ENCODE measurements around the gene RIPOR2. TPM values are rescaled to one million over a fixed set of nuclear protein-coding genes. Genes with fewer than 3 reads are reported as not detected.

RIPOR2 gene
- total and polyA plus RNA-seq, 10 of the 15 experiments (the other 5 are each of a cell fraction or from before 2014, with no cell fraction given) = 22.2 to 48.2 (median 34.7) TPM

DNA sequence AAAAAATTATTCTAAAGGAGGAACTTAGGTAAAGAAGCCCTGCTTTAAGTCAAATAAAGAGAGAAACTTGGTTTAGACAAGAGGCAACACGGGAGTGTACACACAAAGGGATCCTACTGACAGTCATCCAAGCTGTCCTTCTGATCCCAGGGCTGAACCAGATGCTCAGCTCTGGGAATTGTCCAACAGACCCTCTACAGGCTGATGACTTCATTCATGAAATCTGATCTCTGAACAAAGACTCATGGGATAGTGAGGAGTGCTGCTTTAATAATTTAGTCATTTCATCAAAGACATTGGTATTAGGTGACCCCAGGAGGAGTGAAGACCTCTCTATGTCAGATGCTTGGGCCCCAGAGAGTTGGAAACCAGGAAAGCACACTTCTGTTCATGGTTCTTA lies 71.4 kb downstream of the RIPOR2 start:
- BruUV-seq (replicated peaks) = no TSS peak

DNA sequence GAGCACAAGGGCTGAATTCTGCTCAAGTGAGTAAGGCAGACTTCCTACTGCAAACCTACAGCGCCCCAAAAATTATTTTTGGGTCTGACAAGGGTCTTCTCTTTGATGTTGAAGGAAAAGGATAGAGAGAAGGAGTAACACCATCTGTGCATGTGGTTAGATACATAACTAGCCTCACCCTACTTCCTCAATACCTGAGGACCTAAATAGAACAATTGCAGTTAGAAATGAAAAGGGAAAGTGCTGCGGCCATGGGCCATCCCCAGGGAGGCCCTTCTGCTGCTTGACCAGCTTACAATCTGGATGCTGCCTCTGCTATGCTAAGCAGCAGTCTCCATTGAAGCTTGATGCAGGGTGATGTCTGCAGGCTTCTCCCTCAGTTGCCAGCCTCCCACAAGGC lies 73.8 kb downstream of the RIPOR2 start:
- in situ Hi-C loops (cut with MboI) = no loop called here
- H3K4me3 ChIP-seq = peak overlapping the region; percentile 24; the same call in 1 of the 2 replicates
- ChIA-PET SMC1A (ENCODE audit: uncharacterized antibody, unreplicated experiment) (interaction anchor here (0.6 to 3.9 kb wide), 11 partner anchors 20 to 184 kb away, joined by 3 to 21 read pairs (median 4); no protein-coding TSS in a partner anchor), CTCF (interaction anchor here (0.8 to 5.6 kb wide), 4 partner anchors 71 to 156 kb away, joined by 3 to 36 read pairs (median 6); no protein-coding TSS in a partner anchor), RAD21 (ENCODE audit: unreplicated experiment) (interaction anchor here (0.6 to 1.7 kb wide), 9 partner anchors 56 to 209 kb away, joined by 3 to 10 read pairs (median 5); partner anchors contain the start of gene RIPOR2), POLR2A (interaction anchor here (0.8 to 1.3 kb wide), 3 partner anchors 17 to 165 kb away, joined by 3 to 6 read pairs (median 3); no protein-coding TSS in a partner anchor)
- no peaks in the 10 kb centered on the region for H4K20me1 ChIP-seq (ENCODE audit: control insufficient read depth, insufficient read depth)
- H3K4me2 ChIP-seq (ENCODE audit: control insufficient read depth, insufficient read depth) = peak overlapping the region; percentile 60
- no peaks in the 10 kb centered on the region for H3K27me3 ChIP-seq (replicated peaks in 1 of 2; ENCODE audit: control insufficient read depth in 2 of 2, insufficient read depth in 2 of 2, low read length in 1 of 2)
- H2AFZ ChIP-seq (ENCODE audit: control insufficient read depth, low read depth, low read length) = no peak overlapping the region
- no peaks in the 10 kb centered on the region for H3K9me3 ChIP-seq (replicated peaks; ENCODE audit: control insufficient read depth, insufficient read depth, low read length)
- H3K27ac ChIP-seq (ENCODE audit: control insufficient read depth, insufficient read depth) = peak overlapping the region; percentile 2; the same call in 1 of the 2 replicates
- ATAC-seq (peak; percentile 93), FAIRE-seq (no peak), DNase-seq (ENCODE audit: low read depth, low spot score) (peak; percentile 65)
- peaks cover 32% of the 10 kb centered on the region for H3K4me1 ChIP-seq (ENCODE audit: control insufficient read depth, insufficient read depth, low read length)
- no TSS peak for BruUV-seq (replicated peaks)
- no peaks in the 10 kb centered on the region for H3K79me2 ChIP-seq (ENCODE audit: control insufficient read depth, insufficient read depth, low read length)
- intact Hi-C loops (cut with micrococcal nuclease; ENCODE audit: unreplicated experiment) = no loop called here
- H3K9ac ChIP-seq (ENCODE audit: control insufficient read depth, insufficient read depth, low read length) = no peak overlapping the region
- WGBS (ENCODE audit: insufficient coverage, insufficient replicate concordance, low lambda C conversion rate, missing lambda C conversion rate) = 0% methylated on average over 2 of the region's 2 CpGs
- H3K36me3 ChIP-seq (ENCODE audit: control insufficient read depth in 2 of 2, insufficient read depth in 2 of 2, low read length in 1 of 2) = peaks cover 4 to 23% of the 10 kb centered on the region in 2 experiments
- TF ChIP-seq SIN3A (IDR thresholded peaks at IDR 0.05; ENCODE audit: low read depth, low read length) (no peak), PAX5 (IDR thresholded peaks at IDR 0.05; ENCODE audit: borderline replicate concordance, low read depth, low read length) (0 out of 2 replicates have a peak, but pooled peaks have one; percentile 24), MTA3 (IDR thresholded peaks at IDR 0.05; ENCODE audit: borderline replicate concordance, low read length) (peak; percentile 54; the same call in 1 of the 2 replicates), SUZ12 (IDR thresholded peaks at IDR 0.05; ENCODE audit: unreplicated experiment) (no peak), CREB1 (IDR thresholded peaks at IDR 0.05; ENCODE audit: low read depth) (peak; percentile 40; the same call in 1 of the 2 replicates), YY1 (IDR thresholded peaks at IDR 0.05; ENCODE audit: low read depth, low read length) (no peak), ZSCAN29 (IDR thresholded peaks at IDR 0.05) (no peak), SPI1 (IDR thresholded peaks at IDR 0.05; ENCODE audit: borderline replicate concordance, insufficient read depth, low read depth, low read length) (peak; percentile 61), ZNF622 (IDR thresholded peaks at IDR 0.05) (no peak)
- TF ChIP-seq, protein P1, sequence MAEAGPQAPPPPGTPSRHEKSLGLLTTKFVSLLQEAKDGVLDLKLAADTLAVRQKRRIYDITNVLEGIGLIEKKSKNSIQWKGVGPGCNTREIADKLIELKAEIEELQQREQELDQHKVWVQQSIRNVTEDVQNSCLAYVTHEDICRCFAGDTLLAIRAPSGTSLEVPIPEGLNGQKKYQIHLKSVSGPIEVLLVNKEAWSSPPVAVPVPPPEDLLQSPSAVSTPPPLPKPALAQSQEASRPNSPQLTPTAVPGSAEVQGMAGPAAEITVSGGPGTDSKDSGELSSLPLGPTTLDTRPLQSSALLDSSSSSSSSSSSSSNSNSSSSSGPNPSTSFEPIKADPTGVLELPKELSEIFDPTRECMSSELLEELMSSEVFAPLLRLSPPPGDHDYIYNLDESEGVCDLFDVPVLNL (IDR thresholded peaks at IDR 0.05; ENCODE audit: low read depth, low read length) = no peak

More for the DNA sequence above, 71.4 kb downstream of the RIPOR2 start:
- no peak for TF ChIP-seq ETV6 (conservative IDR thresholded peaks at IDR 0.05 in 1 of 2, IDR thresholded peaks at IDR 0.05 in 1 of 2; ENCODE audit: borderline replicate concordance in 1 of 2, low read depth in 1 of 2)
- TF ChIP-seq, protein P2, sequence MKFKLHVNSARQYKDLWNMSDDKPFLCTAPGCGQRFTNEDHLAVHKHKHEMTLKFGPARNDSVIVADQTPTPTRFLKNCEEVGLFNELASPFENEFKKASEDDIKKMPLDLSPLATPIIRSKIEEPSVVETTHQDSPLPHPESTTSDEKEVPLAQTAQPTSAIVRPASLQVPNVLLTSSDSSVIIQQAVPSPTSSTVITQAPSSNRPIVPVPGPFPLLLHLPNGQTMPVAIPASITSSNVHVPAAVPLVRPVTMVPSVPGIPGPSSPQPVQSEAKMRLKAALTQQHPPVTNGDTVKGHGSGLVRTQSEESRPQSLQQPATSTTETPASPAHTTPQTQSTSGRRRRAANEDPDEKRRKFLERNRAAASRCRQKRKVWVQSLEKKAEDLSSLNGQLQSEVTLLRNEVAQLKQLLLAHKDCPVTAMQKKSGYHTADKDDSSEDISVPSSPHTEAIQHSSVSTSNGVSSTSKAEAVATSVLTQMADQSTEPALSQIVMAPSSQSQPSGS (IDR thresholded peaks at IDR 0.05; ENCODE audit: low read length) = no peak
- TF ChIP-seq TBL1XR1 (IDR thresholded peaks at IDR 0.05; ENCODE audit: low read depth, low read length) = no peak
- Histone ChIP-seq H3K9me3 (replicated peaks; ENCODE audit: control insufficient read depth, insufficient read depth, low read length) (no peaks in the 10 kb centered on the region), H3K27ac (ENCODE audit: control insufficient read depth, insufficient read depth) (no peak overlapping the region), H3K9ac (ENCODE audit: control insufficient read depth, insufficient read depth, low read length) (no peak overlapping the region), H3K4me3 (no peak overlapping the region), H3K36me3 (ENCODE audit: control insufficient read depth in 2 of 2, insufficient read depth in 2 of 2, low read length in 1 of 2) (peaks cover 4 to 14% of the 10 kb centered on the region in 2 experiments), H3K4me1 (ENCODE audit: control insufficient read depth, insufficient read depth, low read length) (peaks cover 14% of the 10 kb centered on the region), H2AFZ (ENCODE audit: control insufficient read depth, low read depth, low read length) (no peak overlapping the region), H3K4me2 (ENCODE audit: control insufficient read depth, insufficient read depth) (no peak overlapping the region), H4K20me1 (ENCODE audit: control insufficient read depth, insufficient read depth) (no peaks in the 10 kb centered on the region), H3K27me3 (replicated peaks in 1 of 2; ENCODE audit: control insufficient read depth in 2 of 2, insufficient read depth in 2 of 2, low read length in 1 of 2) (no peaks in the 10 kb centered on the region), H3K79me2 (ENCODE audit: control insufficient read depth, insufficient read depth, low read length) (no peaks in the 10 kb centered on the region)
- FAIRE-seq = no peak
- in situ Hi-C loops (cut with MboI) (no loop called here), intact Hi-C loops (cut with micrococcal nuclease; ENCODE audit: unreplicated experiment) (no loop called here)
- ChIA-PET SMC1A (ENCODE audit: uncharacterized antibody, unreplicated experiment) (interaction anchor here (1.2 to 3.9 kb wide), 5 partner anchors 16 to 127 kb away, joined by 3 to 21 read pairs (median 3); no protein-coding TSS in a partner anchor), RAD21 (ENCODE audit: unreplicated experiment) (interaction anchor here (2.9 kb wide), 1 partner anchor 127 kb away, joined by 10 read pairs; no protein-coding TSS in a partner anchor), POLR2A (no interaction called here), CTCF (interaction anchor here (5.6 kb wide), 1 partner anchor 127 kb away, joined by 36 read pairs; no protein-coding TSS in a partner anchor)
- 93% methylated on average over 1 of the region's 1 CpG for WGBS (ENCODE audit: insufficient coverage, insufficient replicate concordance, low lambda C conversion rate, missing lambda C conversion rate)
- ATAC-seq = no peak
- DNase-seq (ENCODE audit: low read depth, low spot score) = no peak
